NOMO-1 treated with dmso at 0.1 percent for 144 hours (cell line): Measurements from ENCODE around the gene TMEM248.
"Not testable (repeated sequence)": the region's sequence is repeated elsewhere in the genome, so short reads cannot be mapped to it uniquely, and the experiment has no call there.

Source experiments
- DNase-seq: peaks from one replicate; lab custom pipeline; 2025; ENCODE audit not compliant: unreplicated experiment; lab: John Stamatoyannopoulos, UW

TMEM248 gene

GRCh38 chr7:66948480-66949109 is 27.6 kb downstream of the TMEM248 start:
- DNase-seq: no peak

- no peak for DNase-seq
Observed at GRCh38 chr7:66950311-66950710, 29.3 kb downstream of the TMEM248 start.

- DNase-seq: no peak
Observed at GRCh38 chr7:66950763-66951162, 29.7 kb downstream of the TMEM248 start.

GRCh38 chr7:66952343-66953043 is 31.5 kb downstream of the TMEM248 start:
- no peak for DNase-seq

GRCh38 chr7:66953044-66953427 is 32.0 kb downstream of the TMEM248 start:
- DNase-seq: no peak

GRCh38 chr7:66957595-66958290 is 36.7 kb downstream of the TMEM248 start:
- DNase-seq: no peak

- DNase-seq: no peak
Observed at GRCh38 chr7:66958538-66959350, 37.7 kb downstream of the TMEM248 start.

GRCh38 chr7:66960192-66960591 is 39.2 kb downstream of the TMEM248 start:
- no peak for DNase-seq

GRCh38 chr7:66961096-66961495 is 40.1 kb downstream of the TMEM248 start:
- no peak for DNase-seq

GRCh38 chr7:66964411-66964810 is 43.4 kb downstream of the TMEM248 start:
- DNase-seq: no peak

- no peak for DNase-seq
Observed at GRCh38 chr7:66967029-66967428, 46.0 kb downstream of the TMEM248 start.

GRCh38 chr7:66969001-66969400 is 48.0 kb downstream of the TMEM248 start:
- DNase-seq: not testable (repeated sequence)

- DNase-seq: no peak
Observed at GRCh38 chr7:66970310-66970709, 49.3 kb downstream of the TMEM248 start.

- no peak for DNase-seq
Observed at GRCh38 chr7:66974986-66975590, 54.1 kb downstream of the TMEM248 start.

- DNase-seq: not testable (repeated sequence)
Observed at GRCh38 chr7:66978312-66978711, 57.3 kb downstream of the TMEM248 start.

- not testable (repeated sequence) for DNase-seq
Observed at GRCh38 chr7:66979013-66979412, 58.0 kb downstream of the TMEM248 start.

- DNase-seq: not testable (repeated sequence)
Observed at GRCh38 chr7:66980336-66980735, 59.3 kb downstream of the TMEM248 start.

- DNase-seq: not testable (repeated sequence)
Observed at GRCh38 chr7:66989552-66989951, 68.5 kb downstream of the TMEM248 start.

- not testable (repeated sequence) for DNase-seq
Observed at GRCh38 chr7:66994051-66994450, 73.0 kb downstream of the TMEM248 start.

- DNase-seq: not testable (repeated sequence)
Observed at GRCh38 chr7:66994691-66995049, 73.6 kb downstream of the TMEM248 start.
